D341Med (cell line): Measurements from ENCODE around the gene CAPN5.

Experiments used
- DNase-seq: peaks from one replicate; pipeline ENCODE4 v3.0.0; 2012; ENCODE audit warnings: low spot score

Gene CAPN5

DNA sequence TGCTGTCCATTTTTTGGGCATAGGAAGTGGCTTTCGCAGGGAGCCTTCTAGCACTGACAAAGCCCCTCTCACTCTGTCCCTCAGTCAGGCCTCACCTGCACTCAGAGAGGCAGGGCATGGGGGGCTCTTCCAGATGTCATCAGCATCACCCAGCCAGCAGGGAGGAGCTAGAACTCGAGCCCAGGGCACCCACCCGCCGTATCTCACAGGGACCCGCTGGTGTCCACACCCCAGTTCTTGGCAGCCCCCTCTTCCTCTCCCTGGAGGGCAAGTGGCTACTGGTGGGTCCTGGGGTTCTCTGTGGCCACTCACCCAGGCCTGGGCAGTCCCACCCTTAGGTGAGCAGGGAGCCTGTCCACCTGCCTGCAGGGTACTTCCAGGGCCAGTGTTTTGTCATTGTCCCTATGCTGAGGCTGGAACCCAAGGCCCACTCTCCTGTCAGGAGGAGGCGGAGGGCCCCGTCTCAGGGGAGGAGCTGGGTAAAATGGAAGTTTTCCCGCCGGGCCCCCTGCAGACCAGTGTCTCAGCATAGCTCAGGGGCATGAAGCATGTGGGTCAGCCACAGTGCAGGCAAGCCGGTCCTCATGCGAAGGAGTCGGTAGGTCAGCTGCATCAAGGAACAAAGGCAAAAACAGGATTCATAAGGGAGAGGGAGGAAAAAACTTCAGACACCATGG lies 83.1 kb downstream of the CAPN5 start:
- DNase-seq = no peak

DNA sequence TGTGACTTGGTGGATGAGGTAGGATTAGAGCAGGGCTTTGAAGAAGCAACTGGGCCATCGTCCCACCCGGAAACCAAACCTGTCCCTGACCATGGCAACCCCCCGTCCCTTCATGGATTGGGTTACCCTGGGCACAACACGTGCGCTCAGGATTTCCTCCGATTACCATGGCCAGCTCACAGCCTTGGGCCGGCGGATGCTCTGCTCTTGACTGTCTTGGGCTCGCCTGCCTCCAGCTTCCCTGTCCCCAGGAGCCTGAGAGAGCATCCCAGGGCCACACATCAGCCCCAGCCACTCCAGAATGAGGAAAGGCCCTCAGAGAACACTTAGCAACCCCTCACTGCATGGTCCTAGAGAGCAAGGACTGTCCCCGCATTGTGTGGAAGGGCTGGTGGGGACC lies 84.1 kb downstream of the CAPN5 start:
- DNase-seq = no peak

- no peak for DNase-seq
Observed at GRCh38 chr11:77151804-77152509, 85.2 kb downstream of the CAPN5 start.

GRCh38 chr11:77152846-77153245 lies 86.1 kb downstream of the CAPN5 start:
- DNase-seq = no peak

DNA sequence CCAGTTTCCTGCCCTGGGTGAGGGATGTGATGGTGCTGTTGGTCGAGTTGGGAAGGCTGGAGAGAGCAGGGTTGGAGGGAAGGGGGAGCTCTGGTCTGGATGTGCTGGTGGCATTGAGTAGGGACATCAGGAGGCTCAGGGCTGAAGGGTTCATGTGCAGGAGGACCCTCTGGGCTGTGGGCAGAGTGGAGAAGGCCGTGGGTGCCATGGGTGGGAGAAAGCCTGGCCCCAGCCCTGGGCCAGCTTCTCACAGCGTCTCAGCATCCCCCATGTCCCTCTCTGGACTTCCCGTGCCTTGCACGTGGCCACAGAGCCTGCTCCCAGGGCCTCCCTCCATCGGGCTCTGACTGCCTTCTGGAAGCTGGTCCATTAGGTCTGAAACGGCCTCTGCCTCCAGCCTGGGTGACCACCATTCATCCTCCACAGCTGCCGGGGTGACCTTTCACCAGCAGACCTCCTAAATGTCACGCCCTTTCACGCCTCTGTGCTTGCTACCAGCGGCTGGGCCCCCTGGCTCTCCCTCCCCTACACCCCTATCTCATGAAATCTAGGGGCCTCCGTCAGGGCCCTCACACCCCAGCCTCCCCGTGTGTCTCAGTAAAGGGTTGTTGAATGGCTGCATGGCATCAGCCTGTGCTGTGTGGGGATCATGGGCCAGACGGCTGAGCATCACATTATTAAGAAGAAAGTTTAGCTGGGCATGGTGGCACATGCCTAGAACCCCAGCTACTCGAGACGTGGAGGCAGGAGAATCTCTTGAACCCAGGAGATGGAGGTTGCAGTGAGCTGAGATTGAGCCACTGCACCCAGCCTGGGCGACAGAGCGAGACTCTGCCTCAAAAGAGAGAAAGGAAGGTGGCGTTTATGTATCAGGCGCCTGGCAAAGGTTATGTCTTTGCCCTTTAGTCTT lies 86.8 kb downstream of the CAPN5 start:
- no peak for DNase-seq

DNA sequence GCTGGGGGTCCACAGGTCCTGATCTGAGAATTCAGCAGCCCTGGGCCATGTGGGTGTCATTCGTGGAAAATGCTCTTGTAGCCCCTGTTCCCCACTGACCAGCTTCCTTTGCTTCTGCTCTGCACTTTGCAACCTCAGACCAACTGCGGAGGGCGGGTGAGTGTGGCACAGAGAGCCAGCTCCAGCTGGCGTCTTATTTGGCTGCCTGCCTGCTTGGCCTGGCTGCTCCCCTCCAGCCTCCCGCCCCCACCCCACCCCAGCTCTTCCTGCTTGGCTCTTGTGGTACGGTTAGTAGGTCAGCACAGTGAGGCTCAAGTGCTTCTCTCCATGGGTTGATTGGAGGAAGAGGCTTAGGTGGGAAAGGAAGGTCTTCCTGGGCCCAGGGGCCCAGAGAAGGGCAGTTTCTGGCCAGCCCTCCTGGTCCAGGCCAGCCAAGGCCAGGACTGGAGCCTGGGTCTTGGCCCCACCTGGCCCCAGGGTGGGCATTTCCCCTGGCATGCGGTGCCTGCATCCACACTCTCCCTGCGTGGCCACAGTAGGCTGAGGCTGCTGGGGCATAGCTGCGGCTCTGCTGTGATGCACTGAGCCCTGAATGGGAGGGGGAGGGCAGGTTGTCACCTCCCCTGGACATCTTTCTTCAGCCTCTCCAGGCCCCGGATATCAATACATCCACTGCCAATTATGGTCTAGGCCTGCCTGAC lies 87.8 kb downstream of the CAPN5 start:
- DNase-seq = no peak

GRCh38 chr11:77155082-77155475 lies 88.3 kb downstream of the CAPN5 start:
- no peak for DNase-seq

- no peak for DNase-seq
Observed at GRCh38 chr11:77155556-77156130, 88.9 kb downstream of the CAPN5 start.

DNA sequence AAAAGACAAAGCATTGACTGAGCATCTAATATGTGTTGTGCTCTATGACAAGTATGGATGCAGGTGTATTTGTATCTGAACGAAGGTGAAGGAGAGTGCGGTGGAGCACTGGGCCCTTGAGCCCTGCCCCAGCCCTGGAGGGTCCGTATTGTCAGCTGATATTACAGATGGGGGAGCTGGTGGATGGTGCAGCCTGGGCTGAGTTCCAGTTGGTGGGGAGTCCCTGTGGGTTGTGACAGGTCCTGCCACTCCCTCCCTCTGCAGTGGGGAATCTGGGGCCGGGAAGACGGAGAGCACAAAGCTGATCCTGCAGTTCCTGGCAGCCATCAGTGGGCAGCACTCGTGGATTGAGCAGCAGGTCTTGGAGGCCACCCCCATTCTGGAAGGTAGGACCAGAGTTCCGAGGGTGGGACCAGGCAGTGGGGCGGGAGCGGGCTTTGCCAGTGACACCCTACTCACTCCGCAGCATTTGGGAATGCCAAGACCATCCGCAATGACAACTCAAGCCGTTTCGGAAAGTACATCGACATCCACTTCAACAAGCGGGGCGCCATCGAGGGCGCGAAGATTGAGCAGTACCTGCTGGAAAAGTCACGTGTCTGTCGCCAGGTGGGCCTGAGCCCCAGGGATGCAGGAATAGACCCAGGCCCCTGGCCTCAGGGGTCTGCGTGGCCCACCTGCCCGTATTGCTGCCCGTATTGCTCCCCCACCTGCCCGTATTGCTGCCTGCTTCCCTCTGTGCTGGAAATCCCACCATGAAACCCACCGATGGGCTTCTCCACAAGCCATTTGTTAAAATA lies 89.8 kb downstream of the CAPN5 start:
- no peak for DNase-seq

GRCh38 chr11:77158041-77158695 lies 91.4 kb downstream of the CAPN5 start:
- DNase-seq = no peak

- no peak for DNase-seq
Observed at GRCh38 chr11:77159219-77159936, 92.6 kb downstream of the CAPN5 start.

- DNase-seq = no peak
Observed at GRCh38 chr11:77159937-77160495, 93.2 kb downstream of the CAPN5 start.

DNA sequence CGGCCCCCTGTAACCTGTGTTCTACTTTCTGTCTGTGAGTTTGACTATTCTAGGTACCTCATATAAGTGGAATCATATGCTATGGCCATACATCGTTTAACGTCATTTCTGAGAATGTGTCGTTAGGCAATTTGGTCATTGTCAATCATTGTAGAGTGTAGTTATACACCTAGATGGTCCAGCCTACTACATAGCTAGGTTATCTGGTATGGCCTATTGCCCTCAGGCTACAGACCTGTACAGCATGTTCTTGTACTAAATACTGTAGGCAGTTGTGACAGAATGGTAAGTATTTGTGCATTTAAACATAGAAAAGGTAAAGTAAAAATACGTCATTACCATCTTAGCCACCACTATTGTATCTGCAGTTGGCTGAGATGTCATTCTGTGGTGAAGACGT lies 96.5 kb downstream of the CAPN5 start:
- DNase-seq = no peak

- no peak for DNase-seq
Observed at GRCh38 chr11:77165066-77165465, 98.3 kb downstream of the CAPN5 start.

- DNase-seq = no peak
Observed at GRCh38 chr11:77166021-77166420, 99.2 kb downstream of the CAPN5 start.

DNA sequence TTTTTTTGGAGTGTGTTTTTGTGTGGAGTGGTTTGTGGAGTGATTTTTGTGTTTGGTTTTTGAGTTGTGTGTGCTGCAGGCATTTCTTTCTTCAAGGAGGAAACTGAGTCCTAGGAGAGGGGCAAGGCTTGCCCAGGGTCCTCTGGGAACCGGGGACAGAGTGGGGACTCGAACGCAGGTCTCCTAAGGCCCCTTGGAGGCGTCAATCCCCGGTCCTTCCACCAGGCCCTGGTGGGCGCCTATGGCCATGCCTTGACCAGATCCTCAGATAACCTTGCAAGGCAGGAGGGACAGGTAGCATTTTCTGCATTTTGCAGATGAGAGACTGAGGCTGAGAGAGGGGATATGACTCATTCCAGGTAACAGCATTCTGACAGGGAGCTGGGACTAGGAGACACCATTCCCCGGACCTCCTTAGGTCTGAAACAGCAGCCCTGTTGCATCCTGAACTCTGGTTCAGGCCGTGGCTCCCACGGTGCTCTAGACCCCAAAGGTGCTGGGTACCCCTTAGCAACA lies 100.4 kb downstream of the CAPN5 start:
- no peak for DNase-seq

- no peak for DNase-seq
Observed at GRCh38 chr11:77167791-77168190, 101.0 kb downstream of the CAPN5 start.

GRCh38 chr11:77170107-77170506 lies 103.3 kb downstream of the CAPN5 start:
- no peak for DNase-seq

- DNase-seq = no peak
Observed at GRCh38 chr11:77171254-77171653, 104.5 kb downstream of the CAPN5 start.
